Measurements from ENCODE around the gene CKAP4. TPM values are rescaled to one million over a fixed set of nuclear protein-coding genes. Genes with fewer than 3 reads are reported as not detected.

Gene CKAP4
- total and polyA plus RNA-seq, 4 donors: 15.3 to 82.6 (median 65.2) TPM

DNA sequence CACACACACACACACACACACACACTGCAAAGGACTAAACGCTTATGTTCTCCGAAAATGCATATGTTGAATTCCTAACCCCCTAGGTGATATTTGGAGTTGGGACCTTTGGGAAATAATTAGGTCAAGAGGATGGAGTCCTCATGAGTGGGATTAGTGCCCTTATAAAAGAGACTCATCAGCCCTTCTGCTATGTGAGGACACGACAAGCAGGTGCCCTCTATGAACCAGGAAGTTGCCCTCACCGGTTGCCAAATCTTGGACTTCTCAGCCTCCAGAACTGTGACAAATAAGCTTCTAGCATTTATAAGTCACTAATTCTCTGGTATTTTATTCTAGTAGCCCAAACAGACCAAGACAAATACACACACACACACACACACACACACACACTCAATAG is 34.0 kb upstream of the CKAP4 start:
- H3K9me3 ChIP-seq (ENCODE audit: control insufficient read depth in 4 of 4, insufficient read depth in 3 of 4, low read length in 3 of 4): no peaks in the 10 kb centered on the region
- no peak overlapping the region for H3K27ac ChIP-seq (ENCODE audit: low read depth in 1 of 2, low read length in 1 of 2)
- no peak overlapping the region for H3K9ac ChIP-seq (ENCODE audit: insufficient read depth in 1 of 2, low read length in 2 of 2)
- no peaks in the 10 kb centered on the region for H3K36me3 ChIP-seq (ENCODE audit: control insufficient read depth in 4 of 4, insufficient read depth in 4 of 4, low read length in 4 of 4)
- DNase-seq: no peak
- 62 to 80% methylated on average over 4 of the region's 4 CpGs for WGBS, 2 donors
- H3K4me1 ChIP-seq (ENCODE audit: control insufficient read depth in 5 of 5, insufficient read depth in 5 of 5, low read length in 5 of 5): peaks cover 0 to 7% (median 0%) of the 10 kb centered on the region in 5 donors
- TF ChIP-seq, protein P1, sequence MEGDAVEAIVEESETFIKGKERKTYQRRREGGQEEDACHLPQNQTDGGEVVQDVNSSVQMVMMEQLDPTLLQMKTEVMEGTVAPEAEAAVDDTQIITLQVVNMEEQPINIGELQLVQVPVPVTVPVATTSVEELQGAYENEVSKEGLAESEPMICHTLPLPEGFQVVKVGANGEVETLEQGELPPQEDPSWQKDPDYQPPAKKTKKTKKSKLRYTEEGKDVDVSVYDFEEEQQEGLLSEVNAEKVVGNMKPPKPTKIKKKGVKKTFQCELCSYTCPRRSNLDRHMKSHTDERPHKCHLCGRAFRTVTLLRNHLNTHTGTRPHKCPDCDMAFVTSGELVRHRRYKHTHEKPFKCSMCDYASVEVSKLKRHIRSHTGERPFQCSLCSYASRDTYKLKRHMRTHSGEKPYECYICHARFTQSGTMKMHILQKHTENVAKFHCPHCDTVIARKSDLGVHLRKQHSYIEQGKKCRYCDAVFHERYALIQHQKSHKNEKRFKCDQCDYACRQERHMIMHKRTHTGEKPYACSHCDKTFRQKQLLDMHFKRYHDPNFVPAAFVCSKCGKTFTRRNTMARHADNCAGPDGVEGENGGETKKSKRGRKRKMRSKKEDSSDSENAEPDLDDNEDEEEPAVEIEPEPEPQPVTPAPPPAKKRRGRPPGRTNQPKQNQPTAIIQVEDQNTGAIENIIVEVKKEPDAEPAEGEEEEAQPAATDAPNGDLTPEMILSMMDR (IDR thresholded peaks at IDR 0.05; ENCODE audit: control extremely low read depth, extremely low read depth): no peak
- ATAC-seq (ENCODE audit: insufficient read depth, low FRiP score): no peak
- H3K27me3 ChIP-seq (ENCODE audit: control insufficient read depth in 3 of 3, insufficient read depth in 3 of 3, low read length in 2 of 3): peaks cover 0 to 3% (median 0%) of the 10 kb centered on the region in 3 donors
- no peak overlapping the region for H3K4me3 ChIP-seq

DNA sequence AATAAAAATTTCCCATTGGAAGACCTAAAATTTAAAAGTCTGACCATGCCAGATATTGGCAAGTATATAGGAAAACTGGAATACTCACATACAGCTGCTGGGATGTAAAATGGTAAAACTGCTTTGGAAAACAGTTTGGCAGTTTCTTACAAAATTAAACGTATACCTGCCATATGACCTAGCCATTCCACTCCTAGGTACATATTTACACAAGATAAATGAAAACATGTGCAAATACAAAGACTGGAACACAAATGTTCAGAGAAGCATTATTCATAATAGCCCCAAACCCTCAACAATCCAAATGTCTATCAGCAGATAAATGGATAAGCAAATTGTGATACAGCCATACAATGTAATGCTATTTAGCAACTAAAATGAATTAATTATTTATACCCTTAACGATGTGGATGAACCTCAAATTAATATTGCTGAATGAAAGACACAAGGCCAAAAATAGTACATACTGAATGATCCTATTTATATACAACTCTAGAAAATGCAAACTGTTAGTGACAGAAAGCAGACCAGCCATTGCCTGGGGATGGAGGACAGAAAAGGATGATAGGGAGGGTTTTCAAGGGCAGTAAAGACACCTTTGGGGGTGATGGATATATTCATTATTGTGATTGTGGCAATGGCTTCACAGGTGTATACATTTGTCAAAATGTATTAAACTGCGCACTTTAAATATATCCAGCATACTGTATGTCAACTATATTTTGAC is 33.4 kb upstream of the CKAP4 start:
- Histone ChIP-seq H3K9me3 (ENCODE audit: control insufficient read depth in 4 of 4, insufficient read depth in 3 of 4, low read length in 3 of 4) (no peaks in the 10 kb centered on the region), H3K27me3 (ENCODE audit: control insufficient read depth in 3 of 3, insufficient read depth in 3 of 3, low read length in 2 of 3) (peaks cover 0 to 3% (median 0%) of the 10 kb centered on the region in 3 donors), H3K27ac (ENCODE audit: low read depth in 1 of 2, low read length in 1 of 2) (no peak overlapping the region), H3K9ac (ENCODE audit: insufficient read depth in 1 of 2, low read length in 2 of 2) (no peak overlapping the region), H3K36me3 (ENCODE audit: control insufficient read depth in 4 of 4, insufficient read depth in 4 of 4, low read length in 4 of 4) (no peaks in the 10 kb centered on the region), H3K4me1 (ENCODE audit: control insufficient read depth in 5 of 5, insufficient read depth in 5 of 5, low read length in 5 of 5) (peaks cover 0 to 7% (median 0%) of the 10 kb centered on the region in 5 donors), H3K4me3 (no peak overlapping the region)
- ATAC-seq (ENCODE audit: insufficient read depth, low FRiP score): no peak
- DNase-seq: no peak
- TF ChIP-seq, protein P1 (IDR thresholded peaks at IDR 0.05; ENCODE audit: control extremely low read depth, extremely low read depth): no peak
- 55 to 88% methylated on average over 3 of the region's 3 CpGs for WGBS, 2 donors

DNA sequence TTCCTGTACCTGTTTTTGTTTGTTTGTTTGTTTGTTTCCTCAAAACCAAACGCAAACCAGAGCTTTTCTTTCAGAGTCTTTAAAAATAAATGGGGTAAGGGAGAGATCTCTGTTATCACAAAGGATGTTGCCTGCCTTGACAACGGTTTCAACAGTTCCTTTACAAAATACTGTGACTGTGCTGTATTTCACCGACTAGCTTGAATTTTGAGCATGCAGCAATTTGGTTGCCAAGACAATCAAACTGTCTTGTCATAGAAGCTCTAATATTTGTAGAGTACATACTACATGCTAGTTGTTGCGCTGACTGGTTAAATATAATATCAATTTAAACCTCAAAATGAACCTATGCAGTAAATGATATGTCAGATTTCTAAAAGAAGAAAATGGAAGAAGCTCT is 32.3 kb upstream of the CKAP4 start:
- no peak overlapping the region for H3K4me3 ChIP-seq
- WGBS, 2 donors: 44 to 65% methylated on average over 4 of the region's 4 CpGs
- TF ChIP-seq, protein P1 (IDR thresholded peaks at IDR 0.05; ENCODE audit: control extremely low read depth, extremely low read depth): no peak
- ATAC-seq (ENCODE audit: insufficient read depth, low FRiP score) (no peak), DNase-seq (no peak)
- no peaks in the 10 kb centered on the region for H3K9me3 ChIP-seq (ENCODE audit: control insufficient read depth in 4 of 4, insufficient read depth in 3 of 4, low read length in 3 of 4)
- H3K9ac ChIP-seq (ENCODE audit: insufficient read depth in 1 of 2, low read length in 2 of 2): no peak overlapping the region
- H3K36me3 ChIP-seq (ENCODE audit: control insufficient read depth in 4 of 4, insufficient read depth in 4 of 4, low read length in 4 of 4): no peaks in the 10 kb centered on the region
- peaks cover 0 to 6% (median 3%) of the 10 kb centered on the region in 5 donors for H3K4me1 ChIP-seq (ENCODE audit: control insufficient read depth in 5 of 5, insufficient read depth in 5 of 5, low read length in 5 of 5)
- no peaks in the 10 kb centered on the region for H3K27me3 ChIP-seq (ENCODE audit: control insufficient read depth in 3 of 3, insufficient read depth in 3 of 3, low read length in 2 of 3)
- H3K27ac ChIP-seq (ENCODE audit: low read depth in 1 of 2, low read length in 1 of 2): no peak overlapping the region

Measured in lung (tissue), 12 donors.